HPDE6-E6E7 (cell line): Measurements from ENCODE around the gene ZNF169.
"Not testable (repeated sequence)": the region's sequence is repeated elsewhere in the genome, so short reads cannot be mapped to it uniquely, and the experiment has no call there.

ENCODE experiments used
- DNase-seq: peaks from one replicate; pipeline ENCODE4 v3.0.0; 2011; ENCODE audit warnings: missing footprints; ENCODE audit errors: extremely low spot score

Gene ZNF169

DNA sequence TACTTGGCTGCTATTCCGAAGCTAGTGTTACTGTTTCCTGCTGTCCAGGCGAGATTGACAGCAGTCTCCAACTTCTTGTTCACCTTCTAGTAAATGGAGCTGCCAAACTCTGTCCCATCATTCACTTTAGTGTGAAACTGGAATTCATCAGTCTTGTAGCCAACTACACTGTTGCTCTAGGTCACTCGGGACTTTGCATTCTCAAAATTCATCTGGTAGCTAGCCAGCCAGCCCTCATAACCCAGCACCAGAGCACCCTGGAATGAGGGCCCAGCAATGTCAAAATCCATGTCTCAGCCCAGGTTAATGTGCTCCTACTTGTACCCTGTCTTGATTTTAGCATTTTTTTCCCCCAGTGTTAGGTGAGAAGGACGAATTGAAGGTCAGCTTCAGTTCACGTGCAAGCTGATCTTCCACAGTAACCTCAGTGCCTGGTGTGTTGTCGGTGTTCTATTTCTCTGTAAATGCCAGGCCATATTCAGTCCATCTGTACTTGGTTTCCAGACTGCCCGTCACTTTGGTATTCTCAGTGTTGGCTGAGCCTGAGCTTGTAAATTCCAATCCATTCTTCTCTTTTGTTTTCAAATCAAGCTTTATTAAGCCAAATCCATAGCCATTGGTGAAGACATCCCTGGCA, 28.9 kb downstream of the ZNF169 start:
- DNase-seq = no peak

DNA sequence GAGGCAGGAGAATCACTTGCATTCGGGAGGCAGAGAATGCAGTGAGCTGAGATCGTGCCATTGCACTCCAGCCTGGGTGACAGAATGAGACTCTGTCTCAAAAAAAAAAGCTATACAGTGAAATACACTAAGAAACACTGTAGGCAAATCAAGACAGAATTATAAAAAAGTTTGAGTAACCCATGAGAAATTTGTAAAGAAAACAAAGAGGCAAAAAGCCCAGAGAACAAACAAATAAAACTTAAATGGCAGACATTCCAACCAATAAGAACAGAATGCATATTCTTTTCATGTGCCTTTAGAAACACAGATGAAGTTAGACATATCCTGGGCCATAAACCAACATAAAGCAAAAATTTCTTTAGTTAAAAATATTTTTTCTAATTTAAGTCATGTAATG, 30.6 kb downstream of the ZNF169 start:
- DNase-seq = no peak

- no peak for DNase-seq
Observed at GRCh38 chr9:94298949-94299599, 40.0 kb downstream of the ZNF169 start.

- no peak for DNase-seq
Observed at GRCh38 chr9:94300470-94301301, 41.6 kb downstream of the ZNF169 start.

DNA sequence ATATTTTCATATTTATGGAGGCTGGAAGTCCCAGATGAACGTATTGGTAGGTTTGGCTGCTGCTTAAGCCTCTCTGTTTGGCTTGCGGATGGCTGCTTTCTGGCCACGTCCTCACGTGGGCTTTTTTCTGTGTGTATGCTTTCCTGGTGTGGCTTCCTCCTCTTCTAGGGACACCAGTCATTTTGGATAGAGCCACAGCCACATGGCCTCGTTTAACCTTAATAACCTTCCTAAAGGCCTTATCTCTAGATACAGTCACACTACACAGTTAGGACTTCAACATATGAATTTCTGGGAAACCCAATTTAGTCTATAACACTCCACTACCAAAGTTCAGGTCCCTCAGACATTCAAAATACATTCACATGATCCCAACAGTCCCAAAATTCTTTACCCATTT, 42.5 kb downstream of the ZNF169 start:
- no peak for DNase-seq

GRCh38 chr9:94302426-94302825, 43.3 kb downstream of the ZNF169 start:
- no peak for DNase-seq

DNA sequence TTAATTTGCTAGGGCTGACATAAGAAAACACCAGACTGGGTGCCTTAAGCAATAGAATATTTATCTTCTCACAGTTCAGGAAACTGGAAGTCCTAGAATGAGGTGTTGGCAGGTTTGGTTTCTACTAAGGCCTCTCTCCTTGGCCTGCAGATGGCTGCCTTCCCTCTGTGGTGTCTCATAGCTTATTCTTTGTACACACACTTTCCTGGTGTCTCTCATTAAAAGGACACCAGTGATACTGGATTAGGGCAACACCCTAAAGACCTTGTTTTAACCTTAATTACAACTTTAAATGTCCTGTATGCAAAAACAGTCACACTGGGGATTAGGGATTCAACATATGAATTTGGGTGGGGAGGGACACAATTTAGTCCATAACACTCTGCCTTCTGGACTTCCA, 44.2 kb downstream of the ZNF169 start:
- no peak for DNase-seq

- DNase-seq = not testable (repeated sequence)
Observed at GRCh38 chr9:94315034-94315984, 56.2 kb downstream of the ZNF169 start.

- DNase-seq = not testable (repeated sequence)
Observed at GRCh38 chr9:94316236-94316635, 57.1 kb downstream of the ZNF169 start.

DNA sequence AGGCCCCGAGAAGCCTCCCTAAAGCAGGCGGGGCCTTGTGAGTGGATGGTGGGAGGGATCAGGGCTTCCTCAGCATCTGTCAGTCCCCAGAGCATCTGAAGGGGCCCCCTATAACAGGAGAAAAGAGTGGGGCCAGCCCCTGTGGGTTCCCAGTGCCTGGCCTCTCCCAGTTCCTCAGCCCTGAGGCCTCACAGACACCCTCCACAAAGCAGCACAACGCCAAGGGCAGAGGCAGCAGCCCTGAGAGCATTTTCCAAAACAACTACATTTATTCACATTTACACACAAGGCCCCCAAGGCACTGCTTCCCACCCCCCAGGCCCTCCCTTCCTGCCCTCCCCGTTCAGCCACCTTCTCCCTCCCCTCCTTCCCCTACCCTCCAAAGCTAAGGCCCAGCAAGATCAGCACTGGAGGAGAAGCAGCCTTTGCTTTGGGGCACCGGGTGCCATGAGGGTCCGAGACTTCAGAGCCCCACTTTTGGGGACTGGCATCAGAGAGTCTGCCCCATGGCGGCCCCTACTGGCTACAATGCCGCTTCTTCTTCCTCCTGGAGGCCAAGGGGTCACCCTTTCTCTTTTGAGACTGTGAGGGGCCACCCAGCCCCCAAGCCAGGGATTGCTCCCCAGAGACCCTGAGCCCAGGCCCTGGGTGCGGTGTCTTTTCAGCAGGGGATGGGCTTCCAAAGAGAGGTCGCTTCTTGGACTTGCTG, 59.0 kb downstream of the ZNF169 start:
- DNase-seq = not testable (repeated sequence)

GRCh38 chr9:94322342-94322940, 63.3 kb downstream of the ZNF169 start:
- DNase-seq = not testable (repeated sequence)

GRCh38 chr9:94323153-94323798, 64.2 kb downstream of the ZNF169 start:
- not testable (repeated sequence) for DNase-seq

- DNase-seq = not testable (repeated sequence)
Observed at GRCh38 chr9:94325583-94325982, 66.5 kb downstream of the ZNF169 start.

DNA sequence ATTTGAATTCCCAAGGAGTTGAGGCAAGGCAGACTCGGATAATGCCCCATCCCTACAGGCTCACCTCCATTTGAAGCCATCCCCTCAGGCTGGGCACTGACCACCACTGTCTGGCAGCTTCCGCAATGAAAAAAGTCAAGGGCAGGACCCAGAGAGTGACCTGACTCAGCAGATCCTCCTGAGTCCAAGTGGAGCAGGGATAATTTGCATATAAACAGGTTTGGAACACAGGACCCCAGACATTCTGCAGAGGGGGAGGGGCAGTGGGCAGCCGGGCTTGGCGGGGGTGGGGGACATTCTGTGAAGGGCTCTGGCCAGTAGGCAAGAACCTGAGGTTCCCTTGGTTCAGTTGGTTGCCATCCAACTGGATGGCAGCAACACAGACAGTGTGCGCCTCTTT, 69.4 kb downstream of the ZNF169 start, which contains the start of gene NUTM2F:
Gene NUTM2F (minus strand): TSS at position 101 of the 400 bp plus-strand sequence. CDS start 21 bp downstream, at position 80.
- not testable (repeated sequence) for DNase-seq

DNA sequence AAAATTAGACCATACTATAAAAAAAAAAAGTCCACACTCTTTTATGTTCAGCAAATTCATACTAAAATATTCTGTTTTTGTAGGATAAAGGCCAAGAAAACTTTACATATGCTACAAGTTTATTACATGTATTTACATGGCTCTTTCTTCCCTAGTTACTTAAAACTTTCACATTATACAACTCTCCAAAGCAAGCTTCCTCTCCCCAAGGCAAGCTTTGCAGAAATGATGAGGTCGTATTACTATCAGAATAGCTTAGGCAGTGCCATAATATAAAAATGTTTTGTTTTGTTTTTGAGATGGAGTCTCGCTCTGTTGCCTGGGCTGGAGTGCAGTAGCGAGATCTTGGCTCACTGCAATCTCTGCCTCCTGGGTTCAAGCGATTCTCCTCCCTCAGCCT, 77.3 kb downstream of the ZNF169 start:
- not testable (repeated sequence) for DNase-seq

DNA sequence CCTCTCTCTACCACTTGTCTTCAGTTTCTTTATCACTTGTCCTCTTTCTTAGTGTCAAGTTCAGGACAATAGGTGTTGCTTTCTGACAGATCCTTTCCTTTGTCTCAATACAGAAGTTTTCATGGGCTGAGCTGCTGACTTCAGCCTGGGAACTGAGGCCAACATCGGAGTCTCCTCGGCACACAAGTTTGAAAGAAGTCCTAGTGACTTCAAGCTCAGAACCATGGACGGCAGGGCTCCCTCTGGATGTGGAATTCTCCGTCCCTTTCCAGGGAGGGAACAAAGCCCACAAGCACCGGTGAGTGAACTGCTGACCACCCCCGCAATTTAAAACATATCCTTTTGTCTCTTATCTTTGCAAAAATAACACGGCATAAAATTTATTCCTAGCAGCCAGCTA, 79.6 kb downstream of the ZNF169 start:
- DNase-seq = not testable (repeated sequence)

- not testable (repeated sequence) for DNase-seq
Observed at GRCh38 chr9:94339657-94340056, 80.6 kb downstream of the ZNF169 start.

- DNase-seq = not testable (repeated sequence)
Observed at GRCh38 chr9:94340750-94341149, 81.7 kb downstream of the ZNF169 start.

- DNase-seq = not testable (repeated sequence)
Observed at GRCh38 chr9:94341703-94342102, 82.6 kb downstream of the ZNF169 start.

DNA sequence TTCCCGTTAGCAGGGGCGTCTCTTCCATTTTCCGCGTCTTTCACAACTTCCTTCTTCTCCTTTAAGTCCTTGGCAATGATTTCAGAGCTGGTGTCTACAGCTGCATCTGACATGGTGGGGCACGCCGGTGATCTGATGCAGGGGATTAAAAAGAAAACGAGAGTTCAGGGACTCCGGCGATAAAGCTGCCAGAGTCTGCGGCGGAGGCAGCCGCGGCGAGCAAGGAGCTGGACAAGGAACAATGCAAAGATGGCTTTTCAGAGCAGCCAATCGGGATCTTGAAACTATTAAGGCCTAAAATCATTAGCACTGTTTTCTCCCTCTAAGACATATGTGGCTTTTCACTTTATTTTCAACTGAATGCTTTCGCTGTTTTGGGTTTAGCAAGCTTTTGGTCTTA, 88.4 kb downstream of the ZNF169 start:
- not testable (repeated sequence) for DNase-seq
